B cell (primary cell): ENCODE results near the gene SNRNP48. TPM values are rescaled to one million over a fixed set of nuclear protein-coding genes. Genes with fewer than 3 reads are reported as not detected.

ENCODE experiments used
- ATAC-seq: fragments of 200-7000 bp; cut with Tn5 transposase; one replicate; pipeline ENCODE4 v1.10.0; 2021; ENCODE audit warnings: low read depth, mild to moderate bottlenecking, moderate number of reproducible peaks, moderate library complexity
- CTCF ChIA-PET: fragments of 350-600 bp; sonication (Branson Sonifier 250); formaldehyde crosslinking; loops from one replicate; lab custom pipeline; 2021; ENCODE audit warnings: antibody characterized with exemption, inconsistent platforms; lab: Charles Lee
- POLR2A ChIA-PET: fragments of 350-600 bp; sonication (Branson Sonifier 250); formaldehyde crosslinking; loops from one replicate; lab custom pipeline; 2021; ENCODE audit warnings: antibody characterized with exemption; lab: Charles Lee
- DNase-seq: peaks from one replicate; pipeline ENCODE4 v3.0.0; 2013
- H2AFZ ChIP-seq: 2 replicates; pipeline ENCODE4 v1.6.1; 2012; ENCODE audit warnings: mild to moderate bottlenecking, low read depth, low read length; ENCODE audit not compliant: insufficient read depth, poor library complexity, severe bottlenecking
- H3K27ac ChIP-seq, 2 donors: 1 replicate in 1 of 2; 2 replicates in 1 of 2; pipeline ENCODE4 v1.5.1; 2012 to 2013; ENCODE audit warnings: low read length in 2 of 2, mild to moderate bottlenecking in 2 of 2, moderate library complexity in 1 of 2
- H3K27me3 ChIP-seq, 4 experiments: fragments of 200-600 bp in 1 of 4; sonication (generic) in 1 of 4; replicated peaks in 1 of 4; 1 replicate in 2 of 4; 2 replicates in 2 of 4; pipeline versions ENCODE4 v1.6.1 to v1.7.0; 2013 to 2016; ENCODE audit warnings: low read length in 3 of 4, mild to moderate bottlenecking in 2 of 4, mixed read lengths in 1 of 4, moderate library complexity in 1 of 4; ENCODE audit not compliant: insufficient read depth in 4 of 4, control insufficient read depth in 3 of 4; ENCODE audit errors: control extremely low read depth in 1 of 4
- H3K36me3 ChIP-seq, 2 experiments: replicated peaks in 1 of 2; 1 replicate in 1 of 2; 2 replicates in 1 of 2; pipeline versions ENCODE4 v1.6.1 to v1.7.1; 2013; ENCODE audit warnings: low read length in 1 of 2; ENCODE audit not compliant: insufficient read depth in 2 of 2, control insufficient read depth in 1 of 2; ENCODE audit errors: control extremely low read depth in 1 of 2, extremely low read depth in 1 of 2
- H3K4me1 ChIP-seq, 2 donors: fragments of 200-600 bp in 1 of 2; sonication (generic) in 1 of 2; 1 replicate in 1 of 2; 2 replicates in 1 of 2; pipeline versions ENCODE4 v1.5.1 to v1.6.1; 2013 to 2017; ENCODE audit warnings: low read length in 2 of 2; ENCODE audit not compliant: control insufficient read depth in 2 of 2, insufficient read depth in 2 of 2
- H3K4me2 ChIP-seq: replicated peaks from 2 replicates; pipeline ENCODE3; 2012; ENCODE audit warnings: mild to moderate bottlenecking, low read depth, low read length; ENCODE audit not compliant: poor library complexity, severe bottlenecking
- H3K4me3 ChIP-seq, 5 experiments: fragments of 200-600 bp in 1 of 5; sonication (generic) in 1 of 5; 1 replicate in 3 of 5; 2 replicates in 2 of 5; pipeline versions ENCODE4 v1.5.1 to v1.7.0; 2011 to 2016; ENCODE audit warnings: low read length in 4 of 5, mild to moderate bottlenecking in 4 of 5, low read depth in 2 of 5, control low read depth in 1 of 5, moderate library complexity in 1 of 5; ENCODE audit not compliant: insufficient read depth in 1 of 5; ENCODE audit errors: control extremely low read depth in 1 of 5, extremely low read depth in 1 of 5
- H3K79me2 ChIP-seq: fragments of 200-600 bp; sonication (generic); one replicate; pipeline ENCODE4 v1.6.0; 2016; ENCODE audit warnings: low read length; ENCODE audit not compliant: control insufficient read depth, insufficient read depth
- H3K9ac ChIP-seq: fragments of 200-600 bp; sonication (generic); 2 replicates; pipeline ENCODE4 v1.6.1; 2017; ENCODE audit warnings: mild to moderate bottlenecking, low read length, moderate library complexity
- H3K9me3 ChIP-seq, 3 donors: one replicate each; pipeline versions ENCODE4 v1.6.1 to v1.7.1; 2013; ENCODE audit warnings: low read length in 2 of 3; ENCODE audit not compliant: control insufficient read depth in 2 of 3, insufficient read depth in 1 of 3; ENCODE audit errors: control extremely low read depth in 1 of 3
- H4K20me1 ChIP-seq: 2 replicates; pipeline ENCODE4 v1.6.0; 2012; ENCODE audit warnings: mild to moderate bottlenecking, low read length; ENCODE audit not compliant: insufficient read depth, control insufficient read depth, poor library complexity, severe bottlenecking
- H3K27ac Mint-ChIP-seq: one replicate; pipeline ENCODE4 v1.8.0; 2021; ENCODE audit warnings: mixed read lengths
- H3K27me3 Mint-ChIP-seq: one replicate; pipeline ENCODE4 v1.8.0; 2021; ENCODE audit warnings: mixed read lengths
- H3K4me1 Mint-ChIP-seq: one replicate; pipeline ENCODE4 v1.8.0; 2021; ENCODE audit warnings: mixed read lengths
- H3K4me3 Mint-ChIP-seq: one replicate; pipeline ENCODE4 v1.8.0; 2021; ENCODE audit warnings: mixed read lengths
- H3K9me3 Mint-ChIP-seq: one replicate; pipeline ENCODE4 v1.8.0; 2022; ENCODE audit warnings: mixed read lengths; ENCODE audit not compliant: insufficient read depth
- CTCF ChIP-seq: fragments of 200-600 bp; IDR thresholded peaks from one replicate; pipeline ENCODE4 v1.8.0; 2022; ENCODE audit warnings: antibody characterized with exemption, mild to moderate bottlenecking
- EZH2 ChIP-seq: IDR thresholded peaks from 2 replicates; pipeline ENCODE4 v1.6.1; 2012; ENCODE audit warnings: borderline replicate concordance, low read depth, mild to moderate bottlenecking, moderate library complexity, low read length; ENCODE audit not compliant: insufficient read depth, poor library complexity, severe bottlenecking
- WGBS: methylation state at CpG from one replicate; pipeline ENCODE4 v1.1.5; 2013; ENCODE audit warnings: missing lambda C conversion rate; ENCODE audit not compliant: insufficient coverage; 5-methylcytosine and 5-hydroxymethylcytosine counted together
- intact Hi-C: fragments of 100-400 bp; cut with micrococcal nuclease; formaldehyde crosslinking; loops from one replicate; pipeline ENCODE4 v1.10.0; 2022
- polyA plus RNA-seq: library from polyadenylated mRNA; depleted of rRNA; stranded (reverse); fragments of >200 nt; gene quantifications from 2 replicates; pipeline ENCODE4 v1.2.3, GENCODE V29; 2012
- total RNA-seq, 2 donors: library from RNA; stranded (reverse); fragments of 120-200 nt in 1 of 2; gene quantifications; 1 replicate in 1 of 2; 2 replicates in 1 of 2; pipeline versions ENCODE4 v1.2.3 to v1.2.4, GENCODE V29; 2013 to 2022

Gene SNRNP48
- total and polyA plus RNA-seq, 2 donors (not counting 1 experiment from before 2014, with no cell fraction given), result 8.9 to 22.9 TPM

DNA sequence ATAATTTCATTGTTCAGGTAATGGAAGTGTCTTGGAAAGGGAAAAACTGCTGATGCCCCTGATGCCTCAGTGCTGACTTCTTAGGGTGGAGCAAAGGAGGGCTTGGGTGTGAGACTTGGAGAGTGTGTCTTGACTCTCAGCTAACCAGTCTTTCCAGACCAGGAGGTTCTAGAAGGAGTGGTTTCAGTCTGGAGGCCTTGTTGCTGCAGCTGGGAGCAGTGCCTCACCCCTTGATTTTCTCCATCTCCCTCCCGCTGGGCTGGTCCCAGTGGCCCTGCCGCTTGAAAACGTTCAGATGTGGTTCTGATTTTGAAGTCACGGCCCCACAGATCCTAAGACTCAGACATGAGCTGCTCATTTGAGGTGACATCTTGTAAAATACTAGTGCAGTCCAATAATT lies 43.1 kb upstream of the SNRNP48 start:
- no peaks in the 10 kb centered on the region for H3K9me3 Mint-ChIP-seq
- CTCF ChIA-PET, result no interaction called here
- POLR2A ChIA-PET, result interaction anchor here (0.7 kb wide), 1 partner anchor 20 kb away, joined by 5 read pairs; no protein-coding TSS in a partner anchor
- Histone ChIP-seq H3K27ac (no peak overlapping the region), H3K4me1 (peaks cover 10 to 14% of the 10 kb centered on the region in 2 donors), H4K20me1 (no peaks in the 10 kb centered on the region), H3K9me3 (peaks cover 0 to 2% (median 0%) of the 10 kb centered on the region in 3 donors), H3K27me3 (peaks cover 0 to 19% (median 15%) of the 10 kb centered on the region in 4 experiments), H3K9ac (no peak overlapping the region), H3K79me2 (no peaks in the 10 kb centered on the region), H2AFZ (no peak overlapping the region), H3K4me3 (no peak overlapping the region), H3K4me2 (no peak overlapping the region), H3K36me3 (no peaks in the 10 kb centered on the region)
- ATAC-seq (no peak), DNase-seq (no peak)
- peaks cover 40% of the 10 kb centered on the region for H3K27me3 Mint-ChIP-seq
- peaks cover 6% of the 10 kb centered on the region for H3K4me1 Mint-ChIP-seq
- WGBS, result 87% methylated on average over 3 of the region's 4 CpGs
- no peak overlapping the region for H3K27ac Mint-ChIP-seq
- TF ChIP-seq EZH2 (no peak), CTCF (no peak)
- no peak overlapping the region for H3K4me3 Mint-ChIP-seq
- intact Hi-C loops, result no loop called here

DNA sequence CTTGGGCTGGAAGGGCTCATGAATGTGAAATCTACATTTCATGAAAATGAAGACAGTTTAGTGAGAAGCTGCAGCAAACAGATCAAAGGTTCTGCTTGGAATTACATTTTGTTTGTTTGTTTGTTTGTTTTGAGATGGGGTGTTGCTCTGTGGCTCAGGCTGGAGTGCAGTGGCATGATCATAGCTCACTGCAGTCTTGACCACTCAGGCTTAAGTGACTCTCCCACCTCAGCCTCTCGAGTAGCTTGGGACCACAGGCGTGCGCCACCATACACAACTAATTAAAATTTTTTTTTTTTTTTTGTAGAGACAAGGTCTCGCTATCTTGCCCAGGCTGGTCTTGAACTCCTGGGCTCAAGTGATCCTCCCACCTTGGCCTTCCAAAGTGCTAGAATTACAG lies 42.7 kb upstream of the SNRNP48 start:
- WGBS, result no CpG with 5 or more reads among the region's 4 CpGs
- Histone ChIP-seq H3K27ac (no peak overlapping the region), H3K4me2 (no peak overlapping the region), H3K9ac (no peak overlapping the region), H4K20me1 (no peaks in the 10 kb centered on the region), H3K4me1 (peaks cover 6 to 10% of the 10 kb centered on the region in 2 donors), H3K9me3 (no peaks in the 10 kb centered on the region), H3K36me3 (no peaks in the 10 kb centered on the region), H3K27me3 (peaks cover 0 to 16% (median 12%) of the 10 kb centered on the region in 4 experiments), H3K79me2 (no peaks in the 10 kb centered on the region), H2AFZ (no peak overlapping the region), H3K4me3 (no peak overlapping the region)
- no peak for TF ChIP-seq CTCF
- no peaks in the 10 kb centered on the region for H3K9me3 Mint-ChIP-seq
- no peak overlapping the region for H3K4me3 Mint-ChIP-seq
- ChIA-PET POLR2A (interaction anchor here (0.7 kb wide), 1 partner anchor 21 kb away, joined by 5 read pairs; no protein-coding TSS in a partner anchor), CTCF (no interaction called here)
- peaks cover 43% of the 10 kb centered on the region for H3K27me3 Mint-ChIP-seq
- DNase-seq (no peak), ATAC-seq (no peak)
- peaks cover 4% of the 10 kb centered on the region for H3K4me1 Mint-ChIP-seq
- intact Hi-C loops, result no loop called here
- no peak overlapping the region for H3K27ac Mint-ChIP-seq
